ENCODE data around the gene MAP4K2. TPM values are rescaled to one million over a fixed set of nuclear protein-coding genes. Genes with fewer than 3 reads are reported as not detected.

Gene MAP4K2
- total and polyA plus RNA-seq, 9 of the 15 experiments (the other 6 are each of a cell fraction or from before 2014, with no cell fraction given): 0.13 to 14.5 (median 7.3) TPM

GRCh38 chr11:64778473-64779298 is 24.3 kb downstream of the MAP4K2 start, which contains the start of gene SF1 (continued):
- TF ChIP-seq ZBTB40 (IDR thresholded peaks at IDR 0.05) (peak; percentile 77), ZBTB40 (CRISPR knock-in tag; IDR thresholded peaks at IDR 0.05) (no peak), UBTF (IDR thresholded peaks at IDR 0.05; ENCODE audit: borderline replicate concordance in 1 of 2, low read depth in 2 of 2, low read length in 2 of 2) (0 out of 4 replicates have a peak, but pooled peaks of 1 of the 2 experiments have one; percentile 41), ZNF146 (CRISPR knock-in tag; IDR thresholded peaks at IDR 0.05; ENCODE audit: unreplicated experiment) (no peak), BRF1 (IDR thresholded peaks at IDR 0.05; ENCODE audit: borderline replicate concordance, extremely low read depth, insufficient read length) (no peak), BACH1 (tag; IDR thresholded peaks at IDR 0.05) (no peak), SMAD4 (CRISPR knock-in tag; conservative IDR thresholded peaks at IDR 0.05) (peak; percentile 13; the same call in 1 of the 2 replicates)

Data from K562 (cell line).